ENCODE data around the gene NSMCE1. TPM values are rescaled to one million over a fixed set of nuclear protein-coding genes. Genes with fewer than 3 reads are reported as not detected.
A peak's percentile ranks its signal among the peaks of the same experiment; 100 is the strongest.

NSMCE1 gene
- total and polyA plus RNA-seq, 4 donors = 16.5 to 39.0 (median 21.7) TPM

DNA sequence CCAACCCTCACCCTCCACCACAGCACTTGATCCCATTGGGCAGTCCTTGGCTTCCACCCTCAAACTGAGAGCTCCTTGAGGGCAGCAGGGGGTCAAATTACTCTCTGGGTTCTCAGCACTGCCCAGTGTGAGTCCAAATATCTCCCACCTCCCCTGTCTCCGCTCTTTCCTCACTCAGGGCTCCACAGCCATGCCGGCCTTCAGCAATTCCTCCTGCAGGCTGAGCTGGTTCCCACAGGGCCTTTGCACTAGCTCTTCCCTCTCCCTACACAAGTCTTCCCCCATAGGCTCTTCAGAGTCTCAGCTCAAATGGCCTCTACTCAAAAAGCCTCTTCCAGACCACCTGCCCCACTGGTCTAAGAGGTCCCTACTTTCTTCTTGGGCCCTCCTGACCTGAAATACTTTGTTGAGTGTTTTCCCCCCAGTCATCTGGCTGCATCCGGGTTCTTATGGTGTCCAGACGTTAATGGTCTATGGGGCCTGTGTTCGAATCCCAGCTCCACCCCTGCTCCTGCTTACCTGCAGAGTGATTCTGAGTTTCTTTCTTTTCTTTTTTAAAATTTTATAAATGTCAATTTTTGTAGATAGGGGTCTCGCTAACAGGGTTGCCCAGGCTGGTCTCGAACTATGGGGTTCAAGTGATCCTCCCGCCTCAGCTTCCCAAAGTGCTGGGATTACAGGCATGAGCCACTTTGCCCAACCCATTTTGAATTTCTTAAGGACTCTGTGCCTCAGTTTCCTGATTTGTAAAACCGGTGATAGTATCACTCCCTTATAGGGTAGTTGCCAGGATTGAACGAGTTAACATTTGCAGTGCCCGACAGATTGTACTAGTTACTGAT is 44.2 kb upstream of the NSMCE1 start:
- H3K4me1 ChIP-seq (ENCODE audit: control insufficient read depth in 4 of 4, insufficient read depth in 4 of 4, low read length in 3 of 4) = peaks cover 11 to 39% (median 34%) of the 10 kb centered on the region in 4 donors
- no peaks in the 10 kb centered on the region for H3K9me3 ChIP-seq (ENCODE audit: control insufficient read depth in 4 of 4, low read length in 3 of 4)
- TF ChIP-seq GABPA (IDR thresholded peaks at IDR 0.05 in 1 of 2, conservative IDR thresholded peaks at IDR 0.05 in 1 of 2) = no peak
- TF ChIP-seq HNF4A (conservative IDR thresholded peaks at IDR 0.05) = no peak
- no peak for TF ChIP-seq NR2F2 (IDR thresholded peaks at IDR 0.05)
- TF ChIP-seq, protein P1, sequence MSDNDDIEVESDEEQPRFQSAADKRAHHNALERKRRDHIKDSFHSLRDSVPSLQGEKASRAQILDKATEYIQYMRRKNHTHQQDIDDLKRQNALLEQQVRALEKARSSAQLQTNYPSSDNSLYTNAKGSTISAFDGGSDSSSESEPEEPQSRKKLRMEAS (IDR thresholded peaks at IDR 0.05) = no peak
- no peak for TF ChIP-seq JUND (IDR thresholded peaks at IDR 0.05)
- TF ChIP-seq HNF4G (IDR thresholded peaks at IDR 0.05) = no peak
- TF ChIP-seq, protein P2, sequence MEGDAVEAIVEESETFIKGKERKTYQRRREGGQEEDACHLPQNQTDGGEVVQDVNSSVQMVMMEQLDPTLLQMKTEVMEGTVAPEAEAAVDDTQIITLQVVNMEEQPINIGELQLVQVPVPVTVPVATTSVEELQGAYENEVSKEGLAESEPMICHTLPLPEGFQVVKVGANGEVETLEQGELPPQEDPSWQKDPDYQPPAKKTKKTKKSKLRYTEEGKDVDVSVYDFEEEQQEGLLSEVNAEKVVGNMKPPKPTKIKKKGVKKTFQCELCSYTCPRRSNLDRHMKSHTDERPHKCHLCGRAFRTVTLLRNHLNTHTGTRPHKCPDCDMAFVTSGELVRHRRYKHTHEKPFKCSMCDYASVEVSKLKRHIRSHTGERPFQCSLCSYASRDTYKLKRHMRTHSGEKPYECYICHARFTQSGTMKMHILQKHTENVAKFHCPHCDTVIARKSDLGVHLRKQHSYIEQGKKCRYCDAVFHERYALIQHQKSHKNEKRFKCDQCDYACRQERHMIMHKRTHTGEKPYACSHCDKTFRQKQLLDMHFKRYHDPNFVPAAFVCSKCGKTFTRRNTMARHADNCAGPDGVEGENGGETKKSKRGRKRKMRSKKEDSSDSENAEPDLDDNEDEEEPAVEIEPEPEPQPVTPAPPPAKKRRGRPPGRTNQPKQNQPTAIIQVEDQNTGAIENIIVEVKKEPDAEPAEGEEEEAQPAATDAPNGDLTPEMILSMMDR (IDR thresholded peaks at IDR 0.05; ENCODE audit: low read depth, low read length, missing input control) = no peak
- TF ChIP-seq YY1 (IDR thresholded peaks at IDR 0.05) = no peak
- no peak for TF ChIP-seq FOXA1 (IDR thresholded peaks at IDR 0.05)
- TF ChIP-seq, protein P3, sequence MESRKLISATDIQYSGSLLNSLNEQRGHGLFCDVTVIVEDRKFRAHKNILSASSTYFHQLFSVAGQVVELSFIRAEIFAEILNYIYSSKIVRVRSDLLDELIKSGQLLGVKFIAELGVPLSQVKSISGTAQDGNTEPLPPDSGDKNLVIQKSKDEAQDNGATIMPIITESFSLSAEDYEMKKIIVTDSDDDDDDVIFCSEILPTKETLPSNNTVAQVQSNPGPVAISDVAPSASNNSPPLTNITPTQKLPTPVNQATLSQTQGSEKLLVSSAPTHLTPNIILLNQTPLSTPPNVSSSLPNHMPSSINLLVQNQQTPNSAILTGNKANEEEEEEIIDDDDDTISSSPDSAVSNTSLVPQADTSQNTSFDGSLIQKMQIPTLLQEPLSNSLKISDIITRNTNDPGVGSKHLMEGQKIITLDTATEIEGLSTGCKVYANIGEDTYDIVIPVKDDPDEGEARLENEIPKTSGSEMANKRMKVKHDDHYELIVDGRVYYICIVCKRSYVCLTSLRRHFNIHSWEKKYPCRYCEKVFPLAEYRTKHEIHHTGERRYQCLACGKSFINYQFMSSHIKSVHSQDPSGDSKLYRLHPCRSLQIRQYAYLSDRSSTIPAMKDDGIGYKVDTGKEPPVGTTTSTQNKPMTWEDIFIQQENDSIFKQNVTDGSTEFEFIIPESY (IDR thresholded peaks at IDR 0.05) = no peak
- no peak for TF ChIP-seq RXRA (IDR thresholded peaks at IDR 0.05)
- TF ChIP-seq SP1 (IDR thresholded peaks at IDR 0.05) = no peak
- TF ChIP-seq, protein P4, sequence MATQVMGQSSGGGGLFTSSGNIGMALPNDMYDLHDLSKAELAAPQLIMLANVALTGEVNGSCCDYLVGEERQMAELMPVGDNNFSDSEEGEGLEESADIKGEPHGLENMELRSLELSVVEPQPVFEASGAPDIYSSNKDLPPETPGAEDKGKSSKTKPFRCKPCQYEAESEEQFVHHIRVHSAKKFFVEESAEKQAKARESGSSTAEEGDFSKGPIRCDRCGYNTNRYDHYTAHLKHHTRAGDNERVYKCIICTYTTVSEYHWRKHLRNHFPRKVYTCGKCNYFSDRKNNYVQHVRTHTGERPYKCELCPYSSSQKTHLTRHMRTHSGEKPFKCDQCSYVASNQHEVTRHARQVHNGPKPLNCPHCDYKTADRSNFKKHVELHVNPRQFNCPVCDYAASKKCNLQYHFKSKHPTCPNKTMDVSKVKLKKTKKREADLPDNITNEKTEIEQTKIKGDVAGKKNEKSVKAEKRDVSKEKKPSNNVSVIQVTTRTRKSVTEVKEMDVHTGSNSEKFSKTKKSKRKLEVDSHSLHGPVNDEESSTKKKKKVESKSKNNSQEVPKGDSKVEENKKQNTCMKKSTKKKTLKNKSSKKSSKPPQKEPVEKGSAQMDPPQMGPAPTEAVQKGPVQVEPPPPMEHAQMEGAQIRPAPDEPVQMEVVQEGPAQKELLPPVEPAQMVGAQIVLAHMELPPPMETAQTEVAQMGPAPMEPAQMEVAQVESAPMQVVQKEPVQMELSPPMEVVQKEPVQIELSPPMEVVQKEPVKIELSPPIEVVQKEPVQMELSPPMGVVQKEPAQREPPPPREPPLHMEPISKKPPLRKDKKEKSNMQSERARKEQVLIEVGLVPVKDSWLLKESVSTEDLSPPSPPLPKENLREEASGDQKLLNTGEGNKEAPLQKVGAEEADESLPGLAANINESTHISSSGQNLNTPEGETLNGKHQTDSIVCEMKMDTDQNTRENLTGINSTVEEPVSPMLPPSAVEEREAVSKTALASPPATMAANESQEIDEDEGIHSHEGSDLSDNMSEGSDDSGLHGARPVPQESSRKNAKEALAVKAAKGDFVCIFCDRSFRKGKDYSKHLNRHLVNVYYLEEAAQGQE (IDR thresholded peaks at IDR 0.05) = no peak
- TF ChIP-seq RAD21 (IDR thresholded peaks at IDR 0.05) = no peak
- TF ChIP-seq, protein P5, sequence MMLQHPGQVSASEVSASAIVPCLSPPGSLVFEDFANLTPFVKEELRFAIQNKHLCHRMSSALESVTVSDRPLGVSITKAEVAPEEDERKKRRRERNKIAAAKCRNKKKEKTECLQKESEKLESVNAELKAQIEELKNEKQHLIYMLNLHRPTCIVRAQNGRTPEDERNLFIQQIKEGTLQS (IDR thresholded peaks at IDR 0.05) = no peak
- no peak for TF ChIP-seq EGR1 (IDR thresholded peaks at IDR 0.05; ENCODE audit: low read depth in 2 of 2)
- TF ChIP-seq FOXA2 (IDR thresholded peaks at IDR 0.05) = no peak
- no peak for TF ChIP-seq TAF1 (conservative IDR thresholded peaks at IDR 0.05)
- H3K36me3 ChIP-seq (ENCODE audit: control insufficient read depth in 4 of 4, insufficient read depth in 3 of 4, low read depth in 1 of 4, low read length in 3 of 4) = peaks cover 0 to 6% (median 0%) of the 10 kb centered on the region in 4 donors
- no peak for DNase-seq (ENCODE audit: low spot score)
- WGBS = 66% methylated on average over 11 of the region's 11 CpGs
- H3K27ac ChIP-seq (ENCODE audit: low read depth in 1 of 2, low read length in 2 of 2) = peak overlapping the region; percentile 97 to 99
- no peaks in the 10 kb centered on the region for H3K27me3 ChIP-seq (ENCODE audit: control insufficient read depth in 4 of 4, insufficient read depth in 4 of 4, low read length in 3 of 4)
- H3K9ac ChIP-seq (ENCODE audit: low read depth in 1 of 2, low read length in 2 of 2) = peak overlapping the region; percentile 30 to 89
- H3K4me3 ChIP-seq (ENCODE audit: low read depth in 1 of 3, low read length in 3 of 3) = peak overlapping the region; percentile 71 to 90 (median 88)
